SH-SY5Y (cell line): ENCODE measurements around the gene ZPBP2.

Experiments used
- GATA2 ChIP-seq: IDR thresholded peaks from 2 replicates; pipeline ENCODE4 v1.6.1; 2011; ENCODE audit warnings: mild to moderate bottlenecking, low read depth, low read length
- GATA3 ChIP-seq: IDR thresholded peaks from 2 replicates; pipeline ENCODE4 v1.6.1; 2011; ENCODE audit warnings: low read depth, mild to moderate bottlenecking, low read length, moderate library complexity

The ZPBP2 gene

GRCh38 chr17:39871801-39872200, 3.8 kb downstream of the ZPBP2 start:
- TF ChIP-seq GATA2 = no peak
- TF ChIP-seq GATA3 = no peak

GRCh38 chr17:39872751-39873150, 4.7 kb downstream of the ZPBP2 start:
- TF ChIP-seq GATA2 (no peak), GATA3 (no peak)

GRCh38 chr17:39887078-39887477, 19.1 kb downstream of the ZPBP2 start:
- TF ChIP-seq GATA2 = no peak
- TF ChIP-seq GATA3 = no peak

GRCh38 chr17:39889200-39889599, 21.2 kb downstream of the ZPBP2 start:
- no peak for TF ChIP-seq GATA2
- no peak for TF ChIP-seq GATA3

- no peak for TF ChIP-seq GATA3
- no peak for TF ChIP-seq GATA2
Measured at GRCh38 chr17:39894681-39895376, 26.8 kb downstream of the ZPBP2 start.

- TF ChIP-seq GATA2 (no peak), GATA3 (no peak)
Measured at GRCh38 chr17:39898088-39898487, 30.1 kb downstream of the ZPBP2 start.

GRCh38 chr17:39899215-39899614, 31.2 kb downstream of the ZPBP2 start:
- TF ChIP-seq GATA2 = no peak
- TF ChIP-seq GATA3 = no peak

GRCh38 chr17:39903158-39903884, 35.3 kb downstream of the ZPBP2 start:
- TF ChIP-seq GATA3 (no peak), GATA2 (no peak)

GRCh38 chr17:39904990-39905288, 36.9 kb downstream of the ZPBP2 start:
- TF ChIP-seq GATA2 = no peak

GRCh38 chr17:39908789-39909352, 40.9 kb downstream of the ZPBP2 start:
- TF ChIP-seq GATA3 = no peak
- TF ChIP-seq GATA2 = no peak

- TF ChIP-seq GATA2 = no peak
- no peak for TF ChIP-seq GATA3
Measured at GRCh38 chr17:39913989-39914388, 46.0 kb downstream of the ZPBP2 start.

- TF ChIP-seq GATA3 = no peak
- no peak for TF ChIP-seq GATA2
Measured at GRCh38 chr17:39915559-39915958, 47.6 kb downstream of the ZPBP2 start.

GRCh38 chr17:39916918-39917317, 48.9 kb downstream of the ZPBP2 start:
- TF ChIP-seq GATA2 (no peak), GATA3 (no peak)

- TF ChIP-seq GATA2 = no peak
- no peak for TF ChIP-seq GATA3
Measured at GRCh38 chr17:39919087-39919683, 51.2 kb downstream of the ZPBP2 start.

- TF ChIP-seq GATA3 (no peak), GATA2 (no peak)
Measured at GRCh38 chr17:39920218-39921210, 52.5 kb downstream of the ZPBP2 start.

GRCh38 chr17:39921323-39921722, 53.3 kb downstream of the ZPBP2 start:
- TF ChIP-seq GATA2 (no peak), GATA3 (no peak)
